A204.1 (cell line): ENCODE results near the gene FFAR1.
"Not testable (repeated sequence)": the region's sequence is repeated elsewhere in the genome, so short reads cannot be mapped to it uniquely, and the experiment has no call there.

Source experiments
- FAIRE-seq: peaks from 2 replicates; lab custom pipeline; 2012; peaks lifted over from hg19 to GRCh38; lab: Jason Lieb, UNC

The FFAR1 gene

DNA sequence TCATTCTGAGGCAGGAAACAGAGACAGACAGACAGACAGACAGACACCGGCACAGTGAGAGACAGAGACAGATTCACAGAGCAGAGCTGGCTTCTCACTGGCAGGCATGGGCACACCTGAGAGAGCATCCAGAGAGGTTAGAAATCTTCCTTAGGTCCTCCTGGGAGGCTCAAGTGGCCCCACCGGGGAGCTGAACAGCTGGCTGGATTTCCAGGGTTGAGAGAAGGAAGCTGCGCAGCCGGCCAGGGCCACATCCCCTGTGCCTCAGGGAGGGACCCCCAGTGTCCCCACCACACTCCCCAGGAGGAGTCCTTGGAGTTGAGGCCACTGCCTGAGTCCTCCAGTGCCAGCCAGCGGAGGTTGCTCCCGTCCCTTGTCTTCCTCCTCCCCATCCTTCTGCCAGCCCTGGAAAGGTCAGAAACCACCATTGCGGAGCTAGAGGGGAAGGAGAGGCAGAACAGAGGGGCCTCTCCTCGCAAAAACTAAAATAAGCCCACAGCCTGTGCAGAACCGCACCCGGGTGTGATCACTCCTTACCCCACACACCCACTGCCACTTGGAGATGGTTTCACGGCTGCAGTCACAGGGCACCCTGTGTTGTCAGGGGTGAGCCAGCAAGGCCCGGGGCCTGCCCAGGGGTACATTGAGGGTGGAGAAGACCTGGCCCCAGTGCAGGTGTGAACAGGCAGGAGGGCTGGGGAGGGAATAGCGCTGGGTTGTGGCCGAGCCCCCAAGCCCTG is 14.7 kb downstream of the FFAR1 start:
- FAIRE-seq: no peak

DNA sequence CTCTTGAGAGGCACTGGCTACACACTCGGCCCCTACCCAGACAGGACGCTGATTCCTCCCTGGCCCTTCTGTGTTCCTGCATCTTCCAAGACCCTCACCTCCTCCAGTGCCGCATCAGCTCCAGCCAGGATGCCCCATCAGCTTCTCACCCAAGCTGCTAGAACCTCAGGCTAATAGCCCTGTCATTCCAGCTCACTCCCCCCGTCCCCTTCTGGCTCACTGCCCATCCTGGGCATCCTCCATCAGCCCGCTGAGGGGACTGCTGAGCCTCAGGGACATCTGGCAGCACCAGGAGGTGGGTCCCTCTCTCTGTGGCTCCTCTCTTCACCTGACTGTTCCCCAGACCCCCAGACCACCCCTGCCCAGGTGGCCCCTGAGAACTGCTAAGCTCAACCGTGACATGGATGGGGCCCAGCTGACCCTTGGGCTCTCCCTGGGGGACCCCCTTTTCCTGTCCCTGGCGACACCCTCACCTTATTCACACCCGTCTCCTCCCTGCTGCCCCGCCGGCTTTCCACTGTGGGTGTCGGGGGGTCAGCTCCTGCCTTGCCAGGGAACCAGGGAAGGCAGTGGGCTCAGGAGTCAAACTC is 15.4 kb downstream of the FFAR1 start:
- no peak for FAIRE-seq

- no peak for FAIRE-seq
These were observed 16.2 kb downstream of the FFAR1 start for GRCh38 chr19:35363711-35364425.

DNA sequence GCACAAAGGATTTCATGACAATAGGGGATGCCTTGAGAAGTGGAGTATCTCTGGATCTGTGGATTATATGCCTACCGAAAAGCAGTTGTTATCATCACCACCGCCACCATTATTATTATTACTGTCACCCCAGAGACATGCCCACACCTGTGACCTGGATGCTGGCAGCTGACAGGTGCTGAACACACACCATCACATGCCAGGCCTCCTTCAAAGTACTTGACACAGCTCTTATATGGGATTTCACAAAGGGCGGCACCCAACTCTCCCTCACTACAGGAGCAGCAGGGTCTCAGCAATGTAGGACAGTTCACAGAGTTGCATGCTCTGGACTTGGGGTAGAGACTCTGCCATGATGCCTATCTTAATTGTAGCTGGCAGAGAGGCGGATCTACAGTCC is 17.6 kb downstream of the FFAR1 start:
- FAIRE-seq: no peak

DNA sequence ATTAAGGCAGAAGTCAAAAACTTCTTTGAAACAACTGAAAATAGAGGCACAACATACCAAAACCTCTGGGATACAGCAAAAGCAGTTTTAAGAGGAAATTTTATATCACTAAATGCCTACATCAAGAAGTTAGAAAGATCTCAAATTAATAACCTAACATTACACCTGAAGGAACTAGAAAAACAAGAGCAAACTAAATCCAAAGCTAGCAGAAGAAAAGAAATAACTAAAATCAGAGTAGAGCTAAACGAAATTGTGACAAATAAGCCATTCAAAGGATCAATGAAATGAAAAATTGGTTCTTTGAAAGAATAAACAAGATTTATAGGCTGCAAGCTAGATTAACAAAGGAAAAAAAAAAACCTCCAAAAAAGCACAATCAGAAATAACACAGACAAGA is 20.7 kb downstream of the FFAR1 start:
- FAIRE-seq: no peak

- FAIRE-seq: no peak
These were observed 21.8 kb downstream of the FFAR1 start for GRCh38 chr19:35369522-35369921.

GRCh38 chr19:35370722-35371121 is 23.0 kb downstream of the FFAR1 start, which contains the start of gene GPR42:
Gene GPR42 (plus strand): TSS chr19:35371068. CDS start chr19:35371360, 292 bp downstream.
- FAIRE-seq: no peak

- FAIRE-seq: no peak
These were observed 25.8 kb downstream of the FFAR1 start for GRCh38 chr19:35373492-35373891.

- FAIRE-seq: not testable (repeated sequence)
These were observed 26.3 kb downstream of the FFAR1 start for GRCh38 chr19:35374031-35374430.

DNA sequence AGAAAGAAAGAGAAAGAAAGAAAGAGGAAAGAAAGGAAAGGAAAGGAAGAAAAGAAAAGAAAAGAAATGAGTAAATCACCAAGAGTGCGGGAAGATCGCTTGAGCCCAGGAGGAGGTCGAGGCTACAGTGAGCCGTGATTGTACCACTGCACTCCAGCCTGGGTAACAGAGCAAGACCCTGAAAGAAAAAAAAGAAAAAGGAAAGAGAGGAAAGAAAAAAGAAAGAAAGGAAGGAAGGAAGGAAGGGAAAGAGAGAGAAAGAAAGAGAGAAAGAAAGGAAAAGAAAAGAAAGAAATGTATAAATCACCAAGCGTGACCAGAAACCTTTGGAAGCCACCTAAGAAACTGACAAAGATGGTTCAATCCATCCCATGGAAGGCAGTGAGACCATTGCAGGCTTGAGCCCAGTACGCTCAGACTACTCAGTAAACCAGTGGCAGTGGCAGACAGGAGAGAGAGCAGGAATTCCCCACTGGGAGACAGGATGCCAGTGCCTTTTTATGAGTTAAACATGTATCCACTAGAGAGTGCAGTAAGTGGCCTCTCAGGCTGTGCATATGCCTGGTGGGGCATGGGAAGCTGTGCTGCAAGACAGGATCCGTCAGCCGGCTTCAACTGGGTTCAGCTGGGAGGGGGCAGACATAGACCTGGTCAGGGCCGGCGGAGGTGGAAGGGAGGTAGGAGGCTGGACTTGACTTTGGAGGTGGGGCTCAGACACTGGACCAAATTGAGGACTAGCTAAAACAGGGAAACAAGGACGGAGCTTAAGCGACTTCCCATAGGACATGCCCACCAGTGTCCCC is 28.0 kb downstream of the FFAR1 start:
- no peak for FAIRE-seq

GRCh38 chr19:35377656-35378055 is 30.0 kb downstream of the FFAR1 start:
- FAIRE-seq: no peak

DNA sequence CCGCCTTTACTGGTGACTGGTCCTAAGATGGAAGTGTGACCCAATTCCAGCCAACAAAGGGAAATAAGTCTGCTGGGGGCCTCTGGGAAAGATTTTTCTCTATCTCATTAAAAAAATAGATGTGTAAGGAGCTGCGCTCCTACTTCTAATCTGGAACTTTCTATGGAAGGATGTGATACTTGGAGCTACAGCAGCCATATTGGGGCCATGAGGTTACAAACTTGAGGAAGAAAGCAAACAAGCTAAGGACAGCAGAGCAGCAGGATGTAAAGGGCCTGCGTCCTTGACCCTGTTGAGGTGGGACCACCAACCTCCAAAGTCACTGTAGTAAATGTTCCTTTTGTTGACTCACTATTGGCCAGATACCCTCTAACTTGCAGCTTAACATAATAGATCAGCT is 30.7 kb downstream of the FFAR1 start:
- no peak for FAIRE-seq

GRCh38 chr19:35379545-35379944 is 31.8 kb downstream of the FFAR1 start:
- not testable (repeated sequence) for FAIRE-seq

GRCh38 chr19:35379992-35380391 is 32.3 kb downstream of the FFAR1 start:
- no peak for FAIRE-seq

- no peak for FAIRE-seq
These were observed 32.9 kb downstream of the FFAR1 start for GRCh38 chr19:35380450-35381124.

DNA sequence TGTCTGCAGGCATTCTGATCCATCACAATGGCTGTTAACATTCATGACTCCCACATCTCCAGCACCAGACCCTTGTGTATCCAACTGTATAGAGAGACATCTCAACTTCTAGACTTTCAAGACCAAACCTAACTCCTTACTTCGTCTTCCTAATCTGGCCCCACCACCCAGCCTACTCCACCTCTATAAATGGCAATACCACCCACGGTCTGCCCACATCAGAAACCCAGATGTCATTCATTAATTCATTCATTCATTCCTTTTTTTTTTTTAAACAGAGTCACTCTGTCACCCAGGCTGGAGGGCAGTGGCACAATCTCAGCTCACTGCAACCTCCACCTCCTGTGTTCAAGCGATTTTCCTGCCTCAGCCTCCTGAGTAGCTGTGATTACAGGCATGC is 33.6 kb downstream of the FFAR1 start:
- no peak for FAIRE-seq

GRCh38 chr19:35381926-35382325 is 34.2 kb downstream of the FFAR1 start:
- no peak for FAIRE-seq

- no peak for FAIRE-seq
These were observed 35.8 kb downstream of the FFAR1 start for GRCh38 chr19:35383536-35383935.

DNA sequence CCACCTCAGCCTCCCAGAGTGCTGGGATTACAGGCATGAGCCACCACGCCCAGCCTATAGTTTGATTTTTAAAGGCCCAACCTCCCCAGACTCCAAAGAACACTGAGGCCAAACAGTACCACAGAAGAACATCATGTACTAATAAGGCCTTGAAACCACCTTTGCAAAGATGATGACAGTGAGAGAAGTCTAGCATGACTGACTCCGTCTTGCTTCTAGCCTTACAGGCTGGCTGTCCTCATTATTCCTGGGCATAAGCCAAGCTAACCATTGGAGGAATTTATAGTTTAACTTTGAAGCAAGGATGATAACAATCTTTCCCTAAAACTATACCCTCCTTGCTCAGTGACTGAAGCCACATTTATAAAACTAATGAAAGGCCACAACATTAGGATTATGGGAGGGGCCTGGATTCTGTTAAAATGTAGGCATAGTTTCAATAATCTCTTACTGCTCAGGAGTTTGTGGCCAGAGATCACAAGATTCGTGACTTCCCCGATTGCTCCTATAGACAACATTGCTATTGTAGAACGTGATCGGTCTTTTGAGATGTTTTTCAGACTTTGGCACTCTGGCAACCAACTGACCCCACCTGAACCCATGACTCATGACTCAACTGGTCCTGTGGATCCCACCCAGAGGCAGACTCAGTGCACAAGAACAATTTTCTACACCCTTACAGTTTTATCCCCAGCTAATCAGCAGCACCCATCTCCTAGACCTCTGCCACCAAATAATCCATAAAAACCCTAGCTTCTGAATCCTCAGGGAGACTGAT is 40.8 kb downstream of the FFAR1 start:
- no peak for FAIRE-seq

DNA sequence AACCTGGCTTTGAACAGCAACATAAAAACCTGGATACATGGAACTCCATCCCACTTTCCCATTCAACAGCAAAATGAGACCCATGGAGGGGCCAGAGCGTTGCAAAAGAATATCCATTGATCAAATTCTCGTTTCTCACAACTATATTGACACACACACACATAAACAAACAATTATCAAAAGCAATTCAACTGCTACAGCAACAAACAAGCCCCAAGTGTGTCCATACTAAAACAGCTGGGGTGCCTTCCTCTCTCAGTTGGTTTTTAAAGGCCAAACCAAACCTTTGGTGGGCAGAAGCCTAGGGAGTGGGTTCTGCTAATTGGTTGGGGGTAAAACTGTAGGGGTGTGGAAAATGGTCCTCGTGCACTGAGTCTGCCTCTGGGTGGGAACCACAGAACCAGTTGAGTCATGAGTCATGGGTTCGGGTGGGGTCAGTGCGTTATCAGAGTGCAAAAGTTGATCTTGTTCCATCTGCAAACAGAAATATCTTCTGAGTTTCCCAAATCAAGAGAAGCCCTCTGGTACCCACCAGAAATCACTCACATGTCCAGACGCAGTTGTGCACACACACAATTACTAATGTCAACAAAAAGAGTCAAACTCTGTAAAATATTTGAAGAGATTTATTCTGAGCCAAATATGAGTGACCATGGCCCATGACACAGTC is 41.6 kb downstream of the FFAR1 start:
- FAIRE-seq: no peak
